Stimulated activated CD4-positive, alpha-beta T cell treated with anti-CD3 and anti-CD28 coated beads, TNF-alpha, amount 100 ng/mL, for 24 hours (primary cell): ENCODE results near the gene KRTAP23-1.

Source experiments
- DNase-seq, 3 experiments: peaks; one replicate each; pipeline ENCODE4 v3.0.0-alpha.2; 2020; ENCODE audit warnings: low read depth in 3 of 3

Gene KRTAP23-1

DNA sequence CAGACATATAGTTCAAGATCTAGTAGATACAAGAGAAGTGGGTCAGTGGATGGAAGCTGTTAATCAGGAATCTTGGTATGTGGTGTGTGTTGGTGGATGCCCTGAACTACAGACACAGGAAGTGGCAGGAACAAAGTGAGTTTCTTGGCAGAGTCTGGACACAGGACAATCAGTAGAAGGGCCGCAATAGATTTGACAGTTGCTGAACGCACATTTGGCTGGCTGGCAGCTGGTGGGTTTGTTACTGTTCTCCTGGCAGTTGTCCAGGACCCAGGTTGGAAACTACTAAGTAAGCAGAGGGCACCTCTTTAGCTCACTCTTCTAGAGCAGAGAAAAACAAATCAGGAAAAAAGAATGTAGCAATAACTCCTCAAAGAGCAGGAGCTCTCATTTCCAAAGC, 41.5 kb downstream of the KRTAP23-1 start:
- DNase-seq: no peak

DNA sequence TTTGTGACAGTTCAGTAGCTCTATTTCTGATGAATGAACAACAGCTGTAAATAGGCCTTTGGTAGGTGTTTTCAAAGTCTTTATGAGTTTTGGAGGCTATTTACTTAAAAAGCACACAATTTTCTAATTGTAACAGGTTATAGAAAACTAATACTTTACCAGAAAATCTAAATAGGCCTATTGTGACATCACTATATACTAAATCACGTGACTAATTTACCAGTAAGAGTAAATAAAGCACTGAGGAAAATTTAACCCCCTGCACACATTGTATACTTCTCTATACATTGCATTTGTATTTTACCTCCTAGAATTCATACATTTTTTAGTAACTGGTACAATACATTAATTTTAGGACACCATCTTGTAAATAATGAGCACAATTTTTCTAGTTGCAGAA, 43.3 kb downstream of the KRTAP23-1 start:
- DNase-seq: no peak
